ENCODE measurements around the gene TREM2.

GRCh38 chr6:41164551-41165120, 1.7 kb upstream of the TREM2 start:
- TF ChIP-seq, protein P1, sequence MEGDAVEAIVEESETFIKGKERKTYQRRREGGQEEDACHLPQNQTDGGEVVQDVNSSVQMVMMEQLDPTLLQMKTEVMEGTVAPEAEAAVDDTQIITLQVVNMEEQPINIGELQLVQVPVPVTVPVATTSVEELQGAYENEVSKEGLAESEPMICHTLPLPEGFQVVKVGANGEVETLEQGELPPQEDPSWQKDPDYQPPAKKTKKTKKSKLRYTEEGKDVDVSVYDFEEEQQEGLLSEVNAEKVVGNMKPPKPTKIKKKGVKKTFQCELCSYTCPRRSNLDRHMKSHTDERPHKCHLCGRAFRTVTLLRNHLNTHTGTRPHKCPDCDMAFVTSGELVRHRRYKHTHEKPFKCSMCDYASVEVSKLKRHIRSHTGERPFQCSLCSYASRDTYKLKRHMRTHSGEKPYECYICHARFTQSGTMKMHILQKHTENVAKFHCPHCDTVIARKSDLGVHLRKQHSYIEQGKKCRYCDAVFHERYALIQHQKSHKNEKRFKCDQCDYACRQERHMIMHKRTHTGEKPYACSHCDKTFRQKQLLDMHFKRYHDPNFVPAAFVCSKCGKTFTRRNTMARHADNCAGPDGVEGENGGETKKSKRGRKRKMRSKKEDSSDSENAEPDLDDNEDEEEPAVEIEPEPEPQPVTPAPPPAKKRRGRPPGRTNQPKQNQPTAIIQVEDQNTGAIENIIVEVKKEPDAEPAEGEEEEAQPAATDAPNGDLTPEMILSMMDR (IDR thresholded peaks at IDR 0.05): no peak
- TF ChIP-seq EZH2 (IDR thresholded peaks at IDR 0.05; ENCODE audit: borderline replicate concordance, insufficient read depth, low read depth, low read length, poor library complexity, severe bottlenecking): no peak

Data from B cell (primary cell).